ENCODE measurements around the gene NFX1. TPM values are rescaled to one million over a fixed set of nuclear protein-coding genes. Genes with fewer than 3 reads are reported as not detected.
A peak's percentile ranks its signal among the peaks of the same experiment; 100 is the strongest.
"Not testable (repeated sequence)": the region's sequence is repeated elsewhere in the genome, so short reads cannot be mapped to it uniquely, and the experiment has no call there.

Gene NFX1
- total RNA-seq, 2 experiments from 2014 or later = 38.8 to 39.8 TPM

- H3K27me3 Mint-ChIP-seq (ENCODE audit: low read depth); H3K27ac Mint-ChIP-seq; DNase-seq; H3K4me1 Mint-ChIP-seq (ENCODE audit: low read depth); H3K4me3 Mint-ChIP-seq; ATAC-seq; H3K9me3 Mint-ChIP-seq (ENCODE audit: insufficient read depth): not testable (repeated sequence)
- POLR2A ChIA-PET = interaction anchor here (0.8 kb wide), 1 partner anchor 16 kb away, joined by 3 read pairs; no protein-coding TSS in a partner anchor
- CTCF ChIA-PET = interaction anchor here (1.0 to 2.1 kb wide), 4 partner anchors 42 to 120 kb away, joined by 3 to 5 read pairs (median 4); no protein-coding TSS in a partner anchor
- H3K36me3 Mint-ChIP-seq (ENCODE audit: low read depth) = peaks cover 65% of the 10 kb centered on the region
Measured at GRCh38 chr9:33332956-33333355, 42.6 kb downstream of the NFX1 start.

- Mint-ChIP-seq H3K4me1 (ENCODE audit: low read depth) (peaks cover 15% of the 10 kb centered on the region), H3K27me3 (ENCODE audit: low read depth) (no peaks in the 10 kb centered on the region), H3K9me3 (ENCODE audit: insufficient read depth) (peaks cover 16% of the 10 kb centered on the region), H3K4me3 (no peak overlapping the region), H3K27ac (no peak overlapping the region), H3K36me3 (ENCODE audit: low read depth) (peaks cover 65% of the 10 kb centered on the region)
- CTCF ChIA-PET = interaction anchor here (0.8 kb wide), 1 partner anchor 34 kb away, joined by 3 read pairs; no protein-coding TSS in a partner anchor
- POLR2A ChIA-PET = no interaction called here
- DNase-seq = no peak
- no peak for ATAC-seq
Measured at GRCh38 chr9:33340186-33340585, 49.9 kb downstream of the NFX1 start.

- ChIA-PET POLR2A (no interaction called here), CTCF (no interaction called here)
- H3K4me1 Mint-ChIP-seq (ENCODE audit: low read depth) = peaks cover 15% of the 10 kb centered on the region
- H3K4me3 Mint-ChIP-seq = no peak overlapping the region
- no peak overlapping the region for H3K27ac Mint-ChIP-seq
- no peaks in the 10 kb centered on the region for H3K27me3 Mint-ChIP-seq (ENCODE audit: low read depth)
- peaks cover 16% of the 10 kb centered on the region for H3K9me3 Mint-ChIP-seq (ENCODE audit: insufficient read depth)
- DNase-seq (no peak), ATAC-seq (no peak)
- peaks cover 68% of the 10 kb centered on the region for H3K36me3 Mint-ChIP-seq (ENCODE audit: low read depth)
Measured at GRCh38 chr9:33341182-33341581, 50.9 kb downstream of the NFX1 start.

- POLR2A ChIA-PET = no interaction called here
- H3K4me3 Mint-ChIP-seq = no peak overlapping the region
- peaks cover 77% of the 10 kb centered on the region for H3K36me3 Mint-ChIP-seq (ENCODE audit: low read depth)
Measured at GRCh38 chr9:33344145-33344544, 53.8 kb downstream of the NFX1 start.

GRCh38 chr9:33346564-33346963 lies 56.2 kb downstream of the NFX1 start:
- no peak for ATAC-seq
- no peak for DNase-seq

More at GRCh38 chr9:33344145-33344544, 53.8 kb downstream of the NFX1 start:
- peak overlapping the region; percentile 6 for H3K27ac Mint-ChIP-seq
- peaks cover 14% of the 10 kb centered on the region for H3K4me1 Mint-ChIP-seq (ENCODE audit: low read depth)
- CTCF ChIA-PET = interaction anchor here (2.7 kb wide), 1 partner anchor 31 kb away, joined by 7 read pairs; no protein-coding TSS in a partner anchor
- H3K27me3 Mint-ChIP-seq (ENCODE audit: low read depth) = no peaks in the 10 kb centered on the region
- peaks cover 16% of the 10 kb centered on the region for H3K9me3 Mint-ChIP-seq (ENCODE audit: insufficient read depth)
- DNase-seq (no peak), ATAC-seq (no peak)

GRCh38 chr9:33348998-33349397 lies 58.7 kb downstream of the NFX1 start:
- H3K36me3 Mint-ChIP-seq (ENCODE audit: low read depth) = peaks cover 44% of the 10 kb centered on the region
- H3K27ac Mint-ChIP-seq = no peak overlapping the region
- ChIA-PET CTCF (no interaction called here), POLR2A (no interaction called here)
- H3K4me3 Mint-ChIP-seq = no peak overlapping the region
- no peaks in the 10 kb centered on the region for H3K9me3 Mint-ChIP-seq (ENCODE audit: insufficient read depth)
- no peaks in the 10 kb centered on the region for H3K27me3 Mint-ChIP-seq (ENCODE audit: low read depth)
- ATAC-seq = no peak
- H3K4me1 Mint-ChIP-seq (ENCODE audit: low read depth) = no peaks in the 10 kb centered on the region
- DNase-seq = no peak

More at GRCh38 chr9:33346564-33346963, 56.2 kb downstream of the NFX1 start:
- H3K27ac Mint-ChIP-seq = peak overlapping the region; percentile 17
- POLR2A ChIA-PET = no interaction called here
- CTCF ChIA-PET = no interaction called here
- no peak overlapping the region for H3K4me3 Mint-ChIP-seq
- no peaks in the 10 kb centered on the region for H3K9me3 Mint-ChIP-seq (ENCODE audit: insufficient read depth)
- no peaks in the 10 kb centered on the region for H3K27me3 Mint-ChIP-seq (ENCODE audit: low read depth)
- H3K4me1 Mint-ChIP-seq (ENCODE audit: low read depth) = no peaks in the 10 kb centered on the region
- peaks cover 62% of the 10 kb centered on the region for H3K36me3 Mint-ChIP-seq (ENCODE audit: low read depth)

- H3K4me1 Mint-ChIP-seq (ENCODE audit: low read depth) = no peaks in the 10 kb centered on the region
- no peak for DNase-seq
- no peak for ATAC-seq
- no peak overlapping the region for H3K27ac Mint-ChIP-seq
- ChIA-PET POLR2A (no interaction called here), CTCF (no interaction called here)
- no peak overlapping the region for H3K4me3 Mint-ChIP-seq
- H3K27me3 Mint-ChIP-seq (ENCODE audit: low read depth) = no peaks in the 10 kb centered on the region
- peaks cover 42% of the 10 kb centered on the region for H3K36me3 Mint-ChIP-seq (ENCODE audit: low read depth)
- no peaks in the 10 kb centered on the region for H3K9me3 Mint-ChIP-seq (ENCODE audit: insufficient read depth)
Measured at GRCh38 chr9:33349743-33350142, 59.4 kb downstream of the NFX1 start.

GRCh38 chr9:33350310-33350709 lies 60.0 kb downstream of the NFX1 start:
- peaks cover 47% of the 10 kb centered on the region for H3K36me3 Mint-ChIP-seq (ENCODE audit: low read depth)
- no peak overlapping the region for H3K27ac Mint-ChIP-seq
- ChIA-PET CTCF (interaction anchor here (1.1 to 1.2 kb wide), 3 partner anchors 24 to 65 kb away, joined by 3 to 4 read pairs (median 3); no protein-coding TSS in a partner anchor), POLR2A (no interaction called here)
- H3K4me3 Mint-ChIP-seq = no peak overlapping the region
- no peaks in the 10 kb centered on the region for H3K4me1 Mint-ChIP-seq (ENCODE audit: low read depth)
- DNase-seq (no peak), ATAC-seq (no peak)
- H3K9me3 Mint-ChIP-seq (ENCODE audit: insufficient read depth) = no peaks in the 10 kb centered on the region
- H3K27me3 Mint-ChIP-seq (ENCODE audit: low read depth) = no peaks in the 10 kb centered on the region

GRCh38 chr9:33351547-33351946 lies 61.2 kb downstream of the NFX1 start:
- Mint-ChIP-seq H3K4me3 (no peak overlapping the region), H3K27ac (no peak overlapping the region), H3K9me3 (ENCODE audit: insufficient read depth) (no peaks in the 10 kb centered on the region), H3K27me3 (ENCODE audit: low read depth) (no peaks in the 10 kb centered on the region), H3K36me3 (ENCODE audit: low read depth) (peaks cover 45% of the 10 kb centered on the region), H3K4me1 (ENCODE audit: low read depth) (no peaks in the 10 kb centered on the region)
- DNase-seq (no peak), ATAC-seq (no peak)
- CTCF ChIA-PET = interaction anchor here (1.2 kb wide), 2 partner anchors 23 to 64 kb away, joined by 3 to 4 read pairs; no protein-coding TSS in a partner anchor
- POLR2A ChIA-PET = interaction anchor here (1.0 kb wide), 1 partner anchor 67 kb away, joined by 4 read pairs; no protein-coding TSS in a partner anchor

- peaks cover 22% of the 10 kb centered on the region for H3K36me3 Mint-ChIP-seq (ENCODE audit: low read depth)
- CTCF ChIA-PET = interaction anchor here (1.2 to 3.1 kb wide), 2 partner anchors 20 to 112 kb away, joined by 3 to 18 read pairs; no protein-coding TSS in a partner anchor
- no peak overlapping the region for H3K4me3 Mint-ChIP-seq
- H3K27ac Mint-ChIP-seq = peak overlapping the region; percentile 15
- H3K27me3 Mint-ChIP-seq (ENCODE audit: low read depth) = no peaks in the 10 kb centered on the region
- DNase-seq = no peak
- no peaks in the 10 kb centered on the region for H3K9me3 Mint-ChIP-seq (ENCODE audit: insufficient read depth)
- no peaks in the 10 kb centered on the region for H3K4me1 Mint-ChIP-seq (ENCODE audit: low read depth)
- POLR2A ChIA-PET = interaction anchor here (0.6 kb wide), 1 partner anchor 27 kb away, joined by 3 read pairs; no protein-coding TSS in a partner anchor
- ATAC-seq = no peak
Measured at GRCh38 chr9:33354651-33355211, 64.4 kb downstream of the NFX1 start.

GRCh38 chr9:33355933-33356332 lies 65.6 kb downstream of the NFX1 start:
- ATAC-seq (no peak), DNase-seq (no peak)
- Mint-ChIP-seq H3K36me3 (ENCODE audit: low read depth) (peaks cover 20% of the 10 kb centered on the region), H3K9me3 (ENCODE audit: insufficient read depth) (no peaks in the 10 kb centered on the region), H3K4me1 (ENCODE audit: low read depth) (no peaks in the 10 kb centered on the region), H3K27ac (no peak overlapping the region), H3K27me3 (ENCODE audit: low read depth) (no peaks in the 10 kb centered on the region), H3K4me3 (no peak overlapping the region)
- ChIA-PET POLR2A (no interaction called here), CTCF (interaction anchor here (3.1 kb wide), 1 partner anchor 19 kb away, joined by 18 read pairs; no protein-coding TSS in a partner anchor)

GRCh38 chr9:33358641-33359040 lies 68.3 kb downstream of the NFX1 start:
- POLR2A ChIA-PET; H3K27me3 Mint-ChIP-seq (ENCODE audit: low read depth); DNase-seq; CTCF ChIA-PET; H3K9me3 Mint-ChIP-seq (ENCODE audit: insufficient read depth); ATAC-seq; H3K4me1 Mint-ChIP-seq (ENCODE audit: low read depth); H3K4me3 Mint-ChIP-seq; H3K27ac Mint-ChIP-seq: not testable (repeated sequence)
- peaks cover 27% of the 10 kb centered on the region for H3K36me3 Mint-ChIP-seq (ENCODE audit: low read depth)
